Lower leg skin (tissue), 4 donors: ENCODE results near the gene PSPC1. TPM values are rescaled to one million over a fixed set of nuclear protein-coding genes. Genes with fewer than 3 reads are reported as not detected.
A peak's percentile ranks its signal among the peaks of the same experiment; 100 is the strongest.

ENCODE experiments used
- DNase-seq, 2 donors: peaks; one replicate each; pipeline ENCODE4 v3.0.0-alpha.2; 2019; ENCODE audit warnings: low spot score in 2 of 2
- H3K4me3 ChIP-seq: fragments of 200-600 bp; sonication (generic); 2 replicates; pipeline ENCODE4 v1.5.1; 2017; ENCODE audit warnings: mild to moderate bottlenecking, low read depth; ENCODE audit not compliant: poor library complexity, severe bottlenecking
- CTCF ChIP-seq, 3 donors: fragments of 450-650 bp; IDR thresholded peaks; one replicate each; pipeline ENCODE4 v1.5.1; 2016; ENCODE audit warnings: antibody characterized with exemption in 3 of 3, mild to moderate bottlenecking in 3 of 3, moderate library complexity in 2 of 3
- POLR2A ChIP-seq, 2 donors: fragments of 450-650 bp; IDR thresholded peaks; one replicate each; pipeline ENCODE4 v1.6.1; 2016 to 2017; ENCODE audit warnings: antibody characterized with exemption in 2 of 2, mild to moderate bottlenecking in 1 of 2, moderate library complexity in 1 of 2
- WGBS, 2 donors: methylation state at CpG; one replicate each; pipeline ENCODE4 v1.1.5; 2018; 5-methylcytosine and 5-hydroxymethylcytosine counted together
- intact Hi-C: fragments of 100-400 bp; cut with DNase I; formaldehyde crosslinking; loops from one replicate; pipeline ENCODE4 v1.15.0; 2023; ENCODE audit warnings: low total_unique reads
- total RNA-seq, 4 donors: library from RNA; depleted of rRNA; stranded (reverse); fragments of >200 nt; gene quantifications; one replicate each; pipeline ENCODE4 v1.1.0, GENCODE V29; 2016

Gene PSPC1
- total RNA-seq, 4 donors from 2014 or later: 35.7 to 49.0 (median 47.4) TPM

GRCh38 chr13:19670147-19670546 lies 112.6 kb downstream of the PSPC1 start:
- no peak for DNase-seq
- H3K4me3 ChIP-seq: no peak overlapping the region
- 66 to 69% methylated on average over 3 of the region's 3 CpGs for WGBS, 2 donors
- intact Hi-C loops: no loop called here
- TF ChIP-seq CTCF (IDR thresholded peaks at IDR 0.05) (no peak), POLR2A (IDR thresholded peaks at IDR 0.05) (no peak)

GRCh38 chr13:19668778-19669177 lies 114.0 kb downstream of the PSPC1 start:
- H3K4me3 ChIP-seq: no peak overlapping the region
- TF ChIP-seq POLR2A (IDR thresholded peaks at IDR 0.05) (no peak), CTCF (IDR thresholded peaks at IDR 0.05) (no peak)
- 89 to 90% methylated on average over 9 of the region's 9 CpGs for WGBS, 2 donors
- DNase-seq: no peak
- intact Hi-C loops: no loop called here

GRCh38 chr13:19665427-19665859 lies 117.3 kb downstream of the PSPC1 start:
- intact Hi-C loops: no loop called here
- no peak overlapping the region for H3K4me3 ChIP-seq
- no peak for DNase-seq
- TF ChIP-seq CTCF (IDR thresholded peaks at IDR 0.05) (no peak), POLR2A (IDR thresholded peaks at IDR 0.05) (no peak)
- WGBS, 2 donors: 88 to 92% methylated on average over 14 of the region's 14 CpGs

GRCh38 chr13:19664481-19665230 lies 118.1 kb downstream of the PSPC1 start:
- intact Hi-C loops: no loop called here
- no peak overlapping the region for H3K4me3 ChIP-seq
- no peak for DNase-seq
- WGBS, 2 donors: 88 to 89% methylated on average over 14 of the region's 14 CpGs
- TF ChIP-seq CTCF (IDR thresholded peaks at IDR 0.05): no peak
- TF ChIP-seq POLR2A (IDR thresholded peaks at IDR 0.05): no peak

GRCh38 chr13:19663416-19663979 lies 119.2 kb downstream of the PSPC1 start:
- TF ChIP-seq POLR2A (IDR thresholded peaks at IDR 0.05): no peak
- TF ChIP-seq CTCF (IDR thresholded peaks at IDR 0.05): no peak
- peak in 1 of 2 donors; percentile 72 for DNase-seq
- 87 to 91% methylated on average over 11 to 13 of the region's 13 CpGs for WGBS, 2 donors
- intact Hi-C loops: no loop called here
- no peak overlapping the region for H3K4me3 ChIP-seq
